HG03565 (cell line): ENCODE data around the gene CNTN5.
"Not testable (repeated sequence)": the region's sequence is repeated elsewhere in the genome, so short reads cannot be mapped to it uniquely, and the experiment has no call there.

Experiments used
- ATAC-seq: cut with Tn5 transposase; IDR thresholded peaks from one replicate; pipeline ENCODE4 v1.9.1; 2021; ENCODE audit warnings: mild to moderate bottlenecking, moderate library complexity; ENCODE audit not compliant: unreplicated experiment

CNTN5 gene

DNA sequence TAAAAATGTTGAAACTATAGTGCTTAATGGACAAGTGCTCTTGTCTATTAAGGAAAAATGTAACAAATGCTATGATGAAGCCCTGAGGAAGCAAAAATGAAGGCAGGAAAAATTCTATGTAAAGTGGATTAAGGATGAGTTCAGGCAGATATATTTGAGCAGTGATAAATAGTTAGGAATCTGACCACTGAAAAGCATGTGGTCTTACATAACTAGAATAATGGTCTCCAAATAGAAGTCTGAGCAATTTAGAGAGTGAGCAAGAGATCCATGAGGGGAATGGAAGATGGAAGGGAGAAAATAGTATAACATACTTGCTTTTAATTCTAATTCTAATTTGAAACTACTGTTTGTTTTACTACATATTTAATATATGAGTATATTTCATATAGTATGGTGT is 1155.7 kb downstream of the CNTN5 start:
- ATAC-seq: no peak

DNA sequence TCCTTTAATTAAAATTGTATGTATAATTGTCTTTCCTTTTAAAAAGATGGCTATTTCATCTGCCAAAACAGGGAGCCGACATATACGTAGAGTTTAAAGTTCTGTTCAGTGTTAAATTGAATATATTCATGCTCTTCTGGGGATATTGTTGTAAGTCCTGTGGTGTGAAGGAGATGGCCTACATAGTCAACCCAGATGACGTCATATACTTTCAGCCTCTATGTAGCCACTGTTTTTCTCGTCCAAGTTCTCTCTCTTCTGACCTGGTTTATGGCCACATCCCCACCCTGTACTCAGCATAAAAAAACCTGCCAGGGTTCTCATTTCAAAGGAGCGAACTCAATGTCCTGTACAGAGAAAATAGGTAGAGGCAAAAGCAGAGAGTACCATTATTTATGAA is 1156.9 kb downstream of the CNTN5 start:
- no peak for ATAC-seq

DNA sequence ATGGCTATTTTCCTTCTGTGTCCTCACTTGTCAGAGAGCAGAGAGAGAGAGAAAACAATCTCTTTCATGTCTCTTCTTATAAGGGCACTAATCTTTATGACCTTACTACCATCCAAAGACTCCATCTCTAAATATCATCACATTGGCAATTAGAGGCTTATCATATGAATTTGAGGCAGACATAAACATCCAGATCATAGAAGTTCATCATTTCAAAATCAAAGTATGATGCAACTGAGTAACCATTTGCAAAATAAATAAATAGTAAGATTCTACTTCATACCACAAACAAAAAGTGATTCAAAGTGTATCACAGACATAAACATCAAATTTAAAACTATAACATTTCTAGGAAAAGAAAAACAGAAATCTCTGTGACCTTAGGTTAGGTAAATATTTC is 1161.6 kb downstream of the CNTN5 start:
- no peak for ATAC-seq

DNA sequence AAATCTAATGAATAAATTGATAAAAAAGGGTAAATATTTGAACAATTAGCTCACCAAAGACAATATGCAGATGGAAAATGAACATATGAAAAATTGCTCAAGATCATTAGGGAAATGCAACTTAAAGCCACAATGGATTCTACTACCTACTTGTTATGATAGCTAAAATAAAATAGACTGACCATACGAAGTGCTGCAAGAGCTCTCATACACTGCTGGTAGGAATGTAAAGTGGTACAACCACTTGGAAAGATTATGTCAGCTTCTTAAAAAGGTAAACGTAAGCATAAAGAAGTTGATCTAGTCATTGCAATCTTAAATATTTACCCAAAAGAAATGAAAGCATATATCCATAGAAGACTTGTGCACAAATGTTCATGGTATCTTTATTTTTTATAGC is 1162.2 kb downstream of the CNTN5 start:
- no peak for ATAC-seq

DNA sequence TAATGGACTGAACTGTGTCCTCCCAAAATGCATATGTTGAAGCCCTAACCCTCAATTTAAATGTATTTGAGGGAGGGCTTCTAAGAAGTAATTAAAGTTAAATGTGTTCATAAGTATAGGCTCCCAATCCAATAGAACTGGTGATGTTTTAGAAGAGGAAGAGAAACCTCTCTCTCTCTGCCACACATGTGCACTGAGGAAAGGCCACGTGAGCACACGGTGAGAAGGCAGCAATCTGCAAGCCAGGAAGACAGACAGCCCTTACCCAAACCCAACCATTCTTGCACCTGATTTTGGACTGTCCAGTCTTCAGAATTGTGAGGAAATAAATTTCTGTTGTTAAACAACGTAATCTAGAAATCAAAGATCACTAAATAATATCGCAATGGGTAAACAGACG is 1164.8 kb downstream of the CNTN5 start:
- ATAC-seq: no peak

DNA sequence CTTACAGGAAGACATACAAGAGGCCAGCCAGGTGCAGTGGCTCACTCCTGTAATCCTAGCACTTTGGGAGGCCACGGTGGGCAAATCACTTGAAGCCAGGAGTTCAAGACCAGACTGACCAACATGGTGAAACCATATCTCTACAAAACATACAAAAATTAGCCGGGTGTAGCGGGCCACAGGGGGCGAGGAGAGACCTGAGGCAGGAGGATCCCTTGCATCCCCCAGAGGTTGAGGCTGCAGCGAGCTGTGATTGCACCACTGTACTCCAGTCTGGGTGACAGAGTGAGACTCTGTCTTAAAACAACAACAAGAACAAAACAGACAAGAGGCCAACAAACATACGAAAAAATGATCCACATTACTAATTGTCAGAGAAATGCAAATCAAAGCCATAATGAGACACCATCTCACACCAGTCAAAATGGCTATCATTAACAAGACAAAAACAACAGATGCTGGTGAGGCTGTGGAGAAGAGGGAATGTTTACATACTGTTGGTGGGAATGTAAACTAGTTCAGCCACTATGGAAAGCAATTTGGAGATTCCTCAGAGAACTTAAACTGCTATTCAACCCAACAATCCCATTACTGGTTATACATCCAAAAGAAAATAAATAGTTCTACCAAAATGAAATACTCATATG is 1167.5 kb downstream of the CNTN5 start:
- no peak for ATAC-seq

DNA sequence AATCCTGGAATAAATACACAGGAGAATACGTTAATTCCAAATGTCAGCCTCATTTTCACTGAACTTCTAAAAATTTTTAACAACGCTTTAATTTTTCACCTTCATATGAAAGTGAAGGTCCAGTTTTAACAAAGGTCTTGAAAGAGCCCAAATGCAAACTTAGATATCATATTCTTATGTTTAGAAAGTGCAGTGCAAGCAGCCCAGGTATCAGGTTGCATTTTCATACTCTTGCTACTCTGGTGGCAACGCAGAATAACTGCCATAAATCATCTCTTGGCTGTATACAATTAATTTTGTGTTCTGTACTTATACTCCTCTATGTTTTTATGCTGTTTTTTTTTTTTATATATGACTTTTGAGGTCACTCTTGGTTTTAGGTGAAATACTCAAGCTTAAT is 1169.6 kb downstream of the CNTN5 start:
- no peak for ATAC-seq

DNA sequence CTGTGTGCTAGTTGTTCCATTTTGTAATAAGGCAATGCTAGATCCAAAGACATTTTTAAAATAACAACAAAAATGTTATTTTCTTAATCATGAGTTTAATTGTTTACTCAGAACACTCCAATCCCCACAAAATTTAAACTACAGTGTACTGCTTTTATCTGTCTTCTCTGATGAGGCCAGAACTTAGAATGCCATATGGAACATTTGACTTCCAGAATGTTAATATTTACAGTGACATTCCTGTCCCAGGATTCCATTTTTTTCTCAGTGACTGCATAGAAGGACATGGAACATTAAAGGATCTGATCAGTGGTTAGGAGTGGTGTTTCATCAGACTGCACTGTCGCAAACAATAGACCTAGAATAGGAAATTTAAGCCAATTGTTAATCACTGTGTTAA is 1171.4 kb downstream of the CNTN5 start:
- no peak for ATAC-seq

DNA sequence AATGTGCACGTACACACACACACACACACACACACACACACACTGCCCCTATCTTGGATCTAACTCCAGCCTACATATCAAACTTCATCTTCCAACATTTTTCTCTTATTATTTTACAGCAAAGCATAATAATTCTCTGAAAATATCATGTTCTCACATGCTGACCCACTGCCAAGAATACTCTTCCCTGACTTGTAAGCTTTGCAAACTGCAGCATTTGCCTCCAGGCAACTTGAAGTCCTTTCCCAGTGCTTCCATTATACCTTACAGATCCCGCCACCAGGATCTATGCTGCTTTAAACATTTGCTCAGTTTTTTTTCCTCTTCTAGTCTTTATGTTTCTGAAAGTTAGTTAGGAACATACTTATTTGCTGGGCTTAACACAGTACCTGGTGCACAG is 1183.0 kb downstream of the CNTN5 start:
- no peak for ATAC-seq

DNA sequence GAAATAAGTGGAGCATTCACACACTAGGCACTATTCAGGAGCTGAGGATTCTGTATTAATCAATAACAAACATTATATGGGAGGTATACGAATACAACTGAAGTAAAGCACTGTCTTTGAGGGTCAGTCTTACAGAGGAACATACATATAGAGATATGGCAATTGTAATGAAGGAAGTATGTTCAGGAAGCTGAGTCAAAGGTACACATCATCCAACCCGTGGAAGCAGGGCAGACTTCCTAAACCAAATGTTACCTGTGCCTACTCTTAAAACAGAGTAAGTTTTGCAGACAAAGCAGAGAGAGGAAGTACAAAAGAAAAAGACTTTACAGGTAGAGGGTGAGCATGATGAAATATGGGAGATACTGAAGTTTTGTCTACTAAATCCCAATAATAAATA is 1185.2 kb downstream of the CNTN5 start:
- ATAC-seq: no peak

DNA sequence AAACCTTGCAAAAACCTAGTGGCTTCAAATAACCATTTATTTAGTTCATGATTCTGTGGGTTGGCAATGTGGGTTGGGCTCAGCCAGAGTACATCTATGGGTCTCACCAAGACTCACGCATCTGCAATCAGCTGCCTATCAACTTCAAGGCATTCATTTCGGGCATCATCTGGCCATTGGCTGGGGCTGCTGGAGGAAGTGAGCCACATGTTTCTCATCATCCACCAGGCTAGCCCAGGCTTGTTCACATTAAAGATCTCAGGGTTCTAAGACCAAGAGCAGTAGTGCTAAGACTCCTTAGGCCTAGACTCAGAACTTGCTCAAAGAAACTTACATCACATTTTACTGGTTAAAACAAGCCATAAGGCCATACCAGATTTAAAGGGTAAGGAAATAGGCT is 1187.5 kb downstream of the CNTN5 start:
- no peak for ATAC-seq

DNA sequence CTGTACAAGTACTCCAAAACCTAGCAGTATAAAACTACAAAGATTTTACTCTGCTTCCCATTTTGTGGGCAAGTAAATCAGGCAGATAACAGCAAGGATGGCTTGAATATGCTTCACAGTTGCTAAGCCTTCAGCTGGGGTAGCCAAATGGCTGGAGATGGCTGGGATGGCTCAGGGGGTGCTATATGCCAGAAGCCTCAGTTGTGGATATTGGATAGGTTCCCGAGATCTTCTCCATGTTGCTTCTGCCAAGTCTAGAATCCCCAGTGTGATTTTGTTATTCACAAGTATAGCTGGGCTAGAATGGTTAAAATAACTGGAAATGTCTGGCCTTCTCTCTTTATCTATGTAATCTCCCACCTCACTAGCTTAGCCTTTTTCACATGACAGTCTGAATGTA is 1194.0 kb downstream of the CNTN5 start:
- no peak for ATAC-seq

DNA sequence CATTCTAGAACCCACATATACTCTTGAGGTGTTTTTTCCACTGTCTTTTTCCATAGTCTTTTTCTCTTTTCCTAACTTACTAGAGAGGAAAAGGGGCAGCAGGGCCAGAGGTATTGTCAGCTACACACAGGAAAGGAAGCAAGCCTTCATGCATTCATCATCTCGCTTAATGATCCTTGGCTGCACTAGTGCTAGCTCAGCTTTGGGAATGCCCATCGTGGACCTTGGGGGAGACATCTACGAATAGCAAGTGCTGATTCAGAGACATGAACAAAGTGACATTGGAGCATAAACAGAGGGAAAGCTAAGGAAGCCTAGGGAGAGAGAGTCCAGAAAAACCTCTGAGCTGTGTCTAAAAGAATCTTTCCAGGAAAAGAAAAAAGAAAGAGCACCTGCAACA is 1200.1 kb downstream of the CNTN5 start:
- no peak for ATAC-seq

DNA sequence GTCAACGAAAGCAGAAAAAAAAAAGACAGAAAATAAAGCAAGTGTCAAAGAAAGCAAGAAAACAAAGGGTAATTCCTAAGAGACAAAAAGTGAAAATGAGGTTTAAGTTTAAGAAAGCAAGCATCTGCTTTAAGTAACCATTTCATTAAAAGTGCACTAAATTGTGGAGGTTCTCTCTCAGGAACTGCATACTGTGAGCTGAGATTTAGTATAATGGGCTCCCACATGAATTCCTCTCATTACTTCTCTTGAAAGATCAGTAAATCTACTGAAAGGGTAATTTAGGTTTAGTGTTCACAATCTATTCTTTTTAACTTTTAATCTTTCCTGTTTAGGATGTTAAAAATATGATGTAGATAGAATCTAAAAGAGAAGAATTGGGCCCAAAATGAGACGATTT is 1201.0 kb downstream of the CNTN5 start:
- no peak for ATAC-seq

DNA sequence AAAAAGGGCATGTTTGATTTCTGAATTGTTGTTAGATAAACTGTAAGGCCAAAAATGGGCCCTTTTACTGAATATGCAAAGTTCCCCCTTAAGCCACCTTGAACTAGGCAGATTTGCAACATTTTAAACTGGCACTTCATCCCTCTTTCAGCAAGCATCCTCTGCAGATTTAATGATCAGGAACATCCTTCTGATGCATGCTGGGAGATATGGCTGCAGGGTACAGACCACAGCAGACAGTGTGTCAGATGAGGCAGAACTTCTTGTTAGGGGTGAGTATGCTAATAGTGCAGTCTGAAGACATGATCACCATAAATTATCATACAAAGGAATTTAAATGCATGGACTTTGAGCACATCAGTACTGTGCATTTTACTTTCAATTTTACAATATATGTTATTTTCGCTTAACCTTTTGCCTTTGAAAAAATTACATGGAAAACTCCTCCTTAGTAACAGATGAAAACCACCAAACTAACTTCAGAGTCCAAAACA is 1203.8 kb downstream of the CNTN5 start:
- no peak for ATAC-seq

DNA sequence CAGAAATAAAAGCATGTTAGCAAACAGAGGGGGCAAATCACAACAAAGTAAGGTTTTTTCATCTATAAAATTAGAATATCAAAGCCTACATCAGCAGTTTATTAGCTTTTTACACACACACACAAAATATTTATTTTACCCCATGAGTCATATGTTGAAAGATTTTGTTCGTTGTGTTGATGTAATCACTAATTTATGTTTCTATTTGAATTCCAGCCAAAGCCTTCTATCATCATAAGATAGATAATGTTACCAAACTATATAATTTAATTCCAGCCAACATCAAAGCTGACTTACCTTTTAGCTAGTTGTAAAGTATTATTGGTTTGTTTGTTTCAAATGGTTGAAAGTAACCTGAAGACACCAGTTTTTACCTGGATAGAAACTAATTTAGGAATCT is 1208.3 kb downstream of the CNTN5 start:
- no peak for ATAC-seq

DNA sequence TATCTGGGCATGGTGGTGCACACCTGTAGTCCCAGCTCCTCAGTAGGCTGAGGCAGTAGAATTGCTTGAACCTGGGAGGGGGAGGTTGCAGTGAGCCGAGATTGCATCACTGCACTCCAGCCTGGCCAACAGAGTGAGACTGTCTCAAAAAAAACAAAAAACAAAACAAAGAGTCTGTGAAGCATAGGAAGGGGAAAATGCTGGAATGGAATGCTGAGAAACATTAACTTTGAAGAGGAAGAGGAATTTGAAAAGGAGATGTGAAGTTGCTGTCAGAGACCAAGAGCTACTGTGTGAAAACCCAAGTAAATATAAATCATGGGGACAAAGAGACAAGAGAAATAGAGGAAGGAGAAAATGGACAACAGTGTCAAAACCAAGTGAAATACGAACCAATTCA is 1211.3 kb downstream of the CNTN5 start:
- ATAC-seq: no peak

DNA sequence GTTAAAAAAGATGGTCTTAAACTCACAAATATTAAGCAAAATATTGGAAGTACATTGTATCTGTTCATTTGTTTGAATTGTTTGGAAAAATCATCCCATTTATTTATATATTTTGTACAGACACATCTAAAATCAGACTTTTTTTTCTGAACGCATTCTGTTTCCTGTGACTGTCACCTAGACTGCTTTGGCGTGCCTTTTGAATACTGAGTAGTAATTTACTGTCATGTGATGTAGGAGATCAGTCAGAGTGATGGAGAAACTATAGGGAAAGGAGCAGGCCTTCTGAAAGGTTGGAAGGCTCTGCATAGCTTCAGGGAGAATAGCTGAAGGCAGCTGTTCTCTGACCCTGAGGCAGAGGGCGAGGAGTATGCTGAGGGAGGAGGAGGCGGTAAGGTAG is 1214.3 kb downstream of the CNTN5 start:
- no peak for ATAC-seq

DNA sequence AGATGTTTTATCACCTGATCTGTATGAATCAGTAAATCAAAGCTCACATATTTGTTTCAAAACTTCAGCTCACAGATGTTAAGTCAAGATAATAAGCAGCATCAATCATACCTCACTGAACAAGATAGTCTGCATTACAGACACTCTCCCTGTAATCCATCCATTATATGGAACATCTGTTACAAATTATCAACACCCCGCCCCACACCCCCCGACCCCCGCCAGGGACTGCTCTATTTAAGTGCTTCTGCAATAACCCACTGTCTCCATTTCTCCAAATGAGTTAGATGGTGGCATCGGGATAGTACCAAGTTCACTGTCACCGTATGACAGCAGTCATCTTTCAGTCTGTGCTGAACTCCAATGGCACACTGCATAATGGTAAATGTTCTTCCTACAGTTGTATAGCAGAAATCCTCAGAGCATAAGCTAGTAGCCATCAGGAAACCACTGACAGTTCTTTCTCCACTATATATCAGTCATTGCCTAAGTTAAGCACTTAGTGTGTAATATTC is 1219.3 kb downstream of the CNTN5 start:
- ATAC-seq: no peak

DNA sequence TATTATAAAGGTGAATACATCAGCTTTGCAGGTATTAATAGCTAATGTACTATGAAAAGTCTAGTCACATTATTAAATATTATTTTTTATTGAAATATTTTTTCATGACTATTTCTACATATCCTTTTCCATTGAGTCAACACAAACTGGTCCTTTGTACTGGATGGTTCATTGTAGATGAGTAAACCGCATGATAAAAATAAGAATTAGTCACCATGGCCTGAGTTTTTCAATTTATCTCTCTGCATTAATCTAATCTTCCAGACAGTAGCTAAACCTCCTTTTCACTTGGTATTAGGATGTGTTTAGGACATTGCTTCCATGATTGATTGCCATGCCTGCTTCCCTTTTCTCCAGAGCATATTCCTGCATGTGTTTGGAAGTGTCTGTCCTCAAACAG is 1227.0 kb downstream of the CNTN5 start:
- ATAC-seq: no peak

DNA sequence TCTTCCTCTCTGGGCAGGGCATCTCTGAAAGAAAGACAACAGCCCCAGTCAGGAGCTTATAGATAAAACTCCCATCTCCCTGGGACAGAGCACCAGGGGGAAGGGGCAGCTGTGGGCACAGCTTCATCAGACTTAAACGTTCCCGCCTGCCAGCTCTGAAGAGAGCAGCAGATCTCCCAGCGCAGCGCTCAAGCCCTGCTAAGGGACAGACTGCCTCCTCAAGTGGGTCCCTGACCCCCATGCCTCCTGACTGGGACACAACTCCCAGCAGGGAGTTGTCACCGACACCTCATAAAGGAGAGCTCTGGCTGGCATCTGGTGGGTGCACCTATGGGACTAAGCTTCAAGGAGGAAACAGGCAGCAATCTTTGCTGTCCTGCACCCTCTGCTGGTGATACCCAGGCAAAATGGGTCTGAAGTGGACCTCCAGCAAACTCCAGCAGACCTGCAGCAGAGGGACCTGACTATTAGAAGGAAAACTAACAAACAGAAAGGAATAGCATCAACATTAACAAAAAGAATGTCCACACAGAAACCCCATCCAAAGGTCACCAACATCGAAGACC is 1236.6 kb downstream of the CNTN5 start:
- ATAC-seq: not testable (repeated sequence)

DNA sequence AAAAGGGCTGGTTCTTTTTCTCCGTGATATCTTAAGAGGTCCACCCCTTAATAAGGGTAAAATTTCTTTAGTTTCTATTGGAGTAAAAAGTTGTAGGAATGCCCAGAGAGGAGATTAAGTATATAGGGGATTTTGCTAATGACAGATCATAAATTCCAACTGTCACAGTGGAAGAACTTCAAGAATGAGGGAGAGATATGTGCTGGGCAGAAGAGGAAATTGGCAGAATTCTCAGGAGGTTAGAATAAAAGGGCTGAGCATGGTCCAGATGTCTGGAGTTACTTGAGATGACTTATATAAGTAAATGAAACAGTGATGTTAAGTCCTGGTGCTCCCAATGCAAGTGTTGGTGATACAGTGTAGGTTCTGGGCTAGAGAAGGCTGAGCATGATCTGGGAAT is 1248.8 kb downstream of the CNTN5 start:
- ATAC-seq: no peak
